D721Med (cell line): Measurements from ENCODE around the gene CHSY3.

Experiments used
- DNase-seq: peaks from one replicate; pipeline ENCODE4 v3.0.0; 2011; ENCODE audit warnings: low spot score; ENCODE audit not compliant: insufficient read length
- FAIRE-seq: peaks from 2 replicates; lab custom pipeline; 2011; peaks lifted over from hg19 to GRCh38; lab: Jason Lieb, UNC
- CTCF ChIP-seq: IDR thresholded peaks from 2 replicates; pipeline ENCODE4 v1.5.1; 2012; ENCODE audit warnings: mild to moderate bottlenecking, control low read depth; ENCODE audit not compliant: insufficient read depth; ENCODE audit errors: missing control alignments

The CHSY3 gene

GRCh38 chr5:129991780-129992179 is 87.5 kb downstream of the CHSY3 start:
- no peak for TF ChIP-seq CTCF
- FAIRE-seq = no peak
- DNase-seq = no peak

DNA sequence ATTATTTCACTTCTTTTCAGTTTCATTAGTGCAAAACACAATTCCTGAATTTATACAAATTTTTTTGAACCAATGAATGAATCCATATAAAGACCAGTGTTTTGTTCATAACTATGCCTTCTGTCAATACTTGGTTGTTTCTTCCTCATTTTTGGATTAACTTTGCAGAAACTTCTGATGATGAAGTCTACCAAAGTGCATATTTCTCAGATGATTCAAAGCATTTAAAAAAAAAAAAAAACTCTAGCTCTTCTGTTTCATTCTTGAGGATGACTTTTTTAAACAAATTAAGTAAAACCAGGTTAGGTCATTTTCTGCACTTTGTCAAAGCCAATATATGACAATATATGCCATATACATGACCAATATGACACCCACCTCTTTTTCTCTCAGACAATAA is 92.6 kb downstream of the CHSY3 start:
- DNase-seq (no peak), FAIRE-seq (no peak)
- TF ChIP-seq CTCF = no peak

- FAIRE-seq = no peak
- no peak for DNase-seq
- no peak for TF ChIP-seq CTCF
Observed at GRCh38 chr5:130000460-130000859, 96.2 kb downstream of the CHSY3 start.

DNA sequence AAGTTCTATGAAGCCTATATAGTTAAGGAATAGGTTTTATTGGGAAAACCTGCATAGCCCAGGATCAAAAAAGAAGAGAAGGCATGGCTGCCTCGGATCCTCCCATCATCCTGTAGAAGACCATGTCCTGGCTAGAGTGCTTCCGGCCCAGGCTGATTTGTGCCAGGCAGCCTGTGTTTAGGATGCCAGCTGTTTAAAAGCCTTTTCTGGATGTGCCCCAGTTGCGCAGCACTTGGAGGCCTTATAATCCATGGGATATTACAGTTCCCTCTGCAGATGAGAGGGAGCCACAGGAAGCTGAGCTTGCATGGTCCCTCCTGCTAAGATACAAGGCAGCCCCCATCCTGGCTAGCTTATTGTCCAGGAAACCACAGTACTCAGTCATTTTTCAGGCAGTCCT is 97.9 kb downstream of the CHSY3 start:
- no peak for FAIRE-seq

GRCh38 chr5:130002876-130003275 is 98.6 kb downstream of the CHSY3 start:
- DNase-seq = no peak
- FAIRE-seq = no peak
- TF ChIP-seq CTCF = no peak

More for the DNA sequence above, 97.9 kb downstream of the CHSY3 start:
- no peak for TF ChIP-seq CTCF
- no peak for DNase-seq

DNA sequence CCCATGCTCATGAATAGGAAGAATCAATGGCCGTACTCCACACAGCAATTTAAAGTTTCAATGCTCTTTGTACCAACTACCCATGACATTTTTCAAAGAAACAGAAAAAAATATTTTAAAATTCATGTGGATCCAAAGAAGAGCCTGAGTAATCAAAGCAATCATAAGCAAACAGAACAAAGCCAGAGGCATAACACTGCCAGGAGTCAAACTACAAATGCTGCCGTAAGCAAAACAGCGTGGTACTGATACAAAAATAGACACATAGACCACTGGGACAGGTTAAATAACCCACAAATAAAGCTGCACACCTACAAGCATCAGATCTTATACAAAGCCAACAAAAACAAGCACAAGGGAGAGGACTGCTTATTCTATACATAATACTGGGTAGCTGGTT is 107.7 kb downstream of the CHSY3 start:
- no peak for FAIRE-seq
- DNase-seq = no peak
- no peak for TF ChIP-seq CTCF

- TF ChIP-seq CTCF = no peak
- FAIRE-seq (no peak), DNase-seq (no peak)
Observed at GRCh38 chr5:130017173-130017572, 112.9 kb downstream of the CHSY3 start.
